ENCODE results near the gene TEX10.
"Not testable (repeated sequence)": the region's sequence is repeated elsewhere in the genome, so short reads cannot be mapped to it uniquely, and the experiment has no call there.

TEX10 gene

DNA sequence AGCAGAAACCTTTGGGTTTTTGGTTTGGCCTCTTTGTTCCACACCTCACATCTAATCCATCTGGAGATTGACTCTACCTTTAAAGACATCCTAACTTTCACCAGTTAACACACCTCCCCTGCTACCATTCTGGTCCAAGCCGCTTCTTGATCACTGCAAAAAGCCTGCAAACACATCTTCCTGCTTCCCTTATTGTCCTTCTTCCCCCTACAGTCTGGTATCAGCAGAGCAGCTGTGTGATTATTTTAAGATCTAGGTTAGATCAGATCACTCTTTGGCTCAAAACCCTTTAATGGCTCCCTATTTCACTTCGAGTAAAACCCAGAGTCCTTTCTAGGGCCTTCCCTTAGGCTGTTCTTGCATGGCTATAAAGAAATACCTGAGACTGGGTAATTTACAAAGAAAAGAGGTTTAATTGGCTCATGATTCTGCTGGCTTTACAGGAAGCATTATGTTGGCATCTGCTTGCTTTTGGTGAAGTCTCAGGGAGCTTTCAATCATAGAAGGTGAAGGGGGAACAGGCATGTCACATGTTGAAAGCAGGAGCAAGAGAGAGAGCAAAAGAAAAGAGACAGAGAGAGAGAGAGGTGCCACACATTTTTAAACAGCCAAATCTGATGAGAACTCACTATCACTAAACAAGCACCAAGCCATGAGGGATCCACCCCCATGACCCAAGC, 1.5 kb upstream of the TEX10 start:
- DNase-seq = no peak
- in situ Hi-C loops (cut with HindIII; ENCODE audit: low pct_ligation_motif_present, low pct_unique_long_range_greater_than_20kb, low sequenced_read_pairs) = no loop called here

GRCh38 chr9:100352201-100352726, 478 bp downstream of the TEX10 start:
- in situ Hi-C loops (cut with HindIII; ENCODE audit: low pct_ligation_motif_present, low pct_unique_long_range_greater_than_20kb, low sequenced_read_pairs) = no loop called here

DNA sequence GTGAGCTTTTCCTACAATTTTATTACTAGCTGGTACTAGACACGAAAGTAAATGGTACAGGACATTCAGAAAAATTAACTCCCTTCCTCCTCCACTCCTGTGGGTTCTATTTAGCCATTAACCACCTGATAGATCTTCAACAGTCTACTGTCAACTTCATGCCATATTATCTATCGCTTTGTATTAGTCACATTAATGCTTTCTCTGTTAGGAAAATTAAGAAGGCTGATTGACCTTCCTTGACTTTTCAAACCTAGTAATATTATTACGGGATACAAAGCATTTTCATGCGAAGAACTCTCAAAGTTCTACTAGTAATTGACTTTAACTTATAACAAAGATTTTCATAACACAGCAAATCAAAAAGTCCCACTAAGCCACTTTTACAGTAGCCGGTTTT, 1.2 kb downstream of the TEX10 start:
- in situ Hi-C loops (cut with HindIII; ENCODE audit: low pct_ligation_motif_present, low pct_unique_long_range_greater_than_20kb, low sequenced_read_pairs) = no loop called here
- no peak for DNase-seq

More at GRCh38 chr9:100352201-100352726, 478 bp downstream of the TEX10 start:
- DNase-seq = peak; percentile 21

GRCh38 chr9:100350188-100350587, 2.6 kb downstream of the TEX10 start:
- in situ Hi-C loops (cut with HindIII; ENCODE audit: low pct_ligation_motif_present, low pct_unique_long_range_greater_than_20kb, low sequenced_read_pairs) = no loop called here

DNA sequence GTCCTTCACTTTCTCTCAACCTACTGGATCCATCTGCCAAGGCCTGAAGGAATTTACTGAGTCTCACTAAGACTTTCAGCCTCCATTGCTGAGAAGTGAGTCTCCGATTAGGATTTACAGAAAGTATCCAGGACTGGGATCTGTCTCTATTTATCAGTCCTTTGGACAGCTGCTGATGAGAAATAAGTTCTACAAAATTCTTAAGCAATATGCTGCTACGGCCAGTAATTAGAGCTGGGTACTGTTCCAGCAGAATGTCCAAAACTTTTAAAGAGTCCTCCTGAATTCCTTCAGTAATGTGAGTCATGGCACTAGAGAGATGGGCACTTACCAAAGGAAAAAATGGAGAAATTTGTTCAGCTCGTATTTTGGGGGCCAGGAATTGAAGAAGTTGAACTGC, 5.9 kb downstream of the TEX10 start:
- DNase-seq = no peak
- in situ Hi-C loops (cut with HindIII; ENCODE audit: low pct_ligation_motif_present, low pct_unique_long_range_greater_than_20kb, low sequenced_read_pairs) = no loop called here

More at GRCh38 chr9:100350188-100350587, 2.6 kb downstream of the TEX10 start:
- peak; percentile 18 for DNase-seq

DNA sequence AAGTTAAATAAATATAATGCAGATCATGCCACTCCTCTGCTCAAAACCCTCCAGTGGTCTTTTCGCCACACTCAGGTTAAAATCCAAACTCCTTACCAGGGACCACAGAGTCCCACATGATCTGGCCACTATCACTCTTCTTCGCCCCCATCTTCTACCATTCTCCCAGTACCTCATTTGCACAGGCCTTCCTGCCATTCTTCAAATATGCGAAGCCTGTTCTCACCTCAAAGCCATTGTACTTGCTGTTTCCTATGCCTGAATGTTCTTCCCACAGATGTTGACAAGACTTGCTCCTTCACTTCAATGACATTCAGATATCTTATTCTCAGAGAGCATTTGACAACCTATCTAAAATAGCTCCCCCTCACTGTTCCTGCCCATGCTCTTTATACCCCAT, 10.9 kb downstream of the TEX10 start:
- DNase-seq = no peak
- in situ Hi-C loops (cut with HindIII; ENCODE audit: low pct_ligation_motif_present, low pct_unique_long_range_greater_than_20kb, low sequenced_read_pairs) = no loop called here

- in situ Hi-C loops (cut with HindIII; ENCODE audit: low pct_ligation_motif_present, low pct_unique_long_range_greater_than_20kb, low sequenced_read_pairs) = no loop called here
- no peak for DNase-seq
Measured at GRCh38 chr9:100340224-100340623, 12.5 kb downstream of the TEX10 start.

DNA sequence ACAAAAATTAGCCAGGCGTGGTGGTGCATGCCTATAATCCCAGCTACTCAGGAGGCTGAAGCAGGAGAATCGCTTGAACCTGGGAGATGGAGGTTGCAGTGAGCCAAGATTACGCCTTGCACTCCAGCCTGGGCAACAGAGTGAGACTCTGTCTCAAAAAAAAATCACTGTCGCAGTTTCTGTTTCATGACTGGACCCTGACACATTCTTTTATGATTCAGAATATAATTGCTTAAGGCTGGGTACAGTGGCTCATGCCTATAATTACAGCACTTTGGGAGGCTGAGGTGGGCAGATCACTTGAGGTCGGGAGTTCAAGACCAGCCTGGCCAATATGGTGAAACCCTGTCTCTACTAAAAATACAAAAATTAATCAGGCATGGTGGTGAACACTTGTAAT, 14.0 kb downstream of the TEX10 start:
- DNase-seq; in situ Hi-C loops (cut with HindIII; ENCODE audit: low pct_ligation_motif_present, low pct_unique_long_range_greater_than_20kb, low sequenced_read_pairs): not testable (repeated sequence)

DNA sequence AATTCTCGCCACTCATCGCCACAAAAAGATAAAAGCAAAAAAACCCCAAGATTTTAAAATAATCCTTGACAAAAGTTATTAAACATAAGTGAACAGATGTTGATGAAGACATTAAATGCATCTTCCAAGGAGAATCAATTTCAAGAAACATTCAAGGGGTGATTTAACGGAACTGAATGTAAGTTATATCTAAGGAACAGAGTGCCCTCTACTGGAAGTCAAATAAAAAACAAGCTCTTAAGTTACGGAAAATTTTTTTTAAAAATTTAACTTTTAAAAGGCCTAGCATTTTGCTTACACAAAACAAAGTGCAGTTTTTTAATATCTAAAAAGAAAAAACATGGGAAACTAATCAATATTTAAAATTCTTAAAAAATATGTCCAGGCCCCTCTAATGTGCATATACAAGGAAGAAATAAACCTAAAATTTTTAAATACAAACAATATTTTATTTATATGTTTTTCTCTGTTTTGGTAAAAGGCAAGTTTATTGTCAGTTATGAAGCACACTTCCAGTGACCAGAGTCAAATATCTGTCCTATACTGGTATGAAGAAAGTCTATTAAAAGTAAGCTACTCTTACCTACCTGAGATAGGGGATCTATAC, 28.0 kb downstream of the TEX10 start:
- in situ Hi-C loops (cut with HindIII; ENCODE audit: low pct_ligation_motif_present, low pct_unique_long_range_greater_than_20kb, low sequenced_read_pairs) = no loop called here

DNA sequence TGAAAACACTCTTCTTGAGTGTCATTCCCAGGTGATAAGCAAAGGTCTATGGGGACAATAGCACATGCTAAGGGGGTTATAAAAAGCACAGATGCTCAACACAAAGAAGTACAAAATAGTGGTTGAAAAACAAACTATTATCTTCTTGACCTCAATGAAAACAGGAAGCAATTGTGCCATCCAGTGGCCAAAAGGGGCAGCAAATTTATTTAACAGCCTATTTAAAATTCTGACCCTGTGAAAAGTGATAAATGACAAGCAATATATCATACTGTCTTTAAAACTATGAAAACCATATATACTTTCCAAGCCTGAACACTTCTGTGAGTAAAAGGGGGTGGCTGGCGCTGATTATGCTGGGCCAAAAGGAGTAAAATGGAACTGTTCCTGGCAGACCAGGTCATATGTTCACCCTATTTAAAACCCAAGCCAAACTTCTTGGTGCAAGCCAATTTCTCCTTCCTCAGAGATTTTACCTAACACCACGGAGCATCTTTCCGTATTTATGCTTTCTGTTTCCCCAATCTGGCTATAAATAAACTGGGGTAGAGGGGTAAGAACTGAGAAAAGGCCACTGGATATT, 29.7 kb downstream of the TEX10 start:
- in situ Hi-C loops (cut with HindIII; ENCODE audit: low pct_ligation_motif_present, low pct_unique_long_range_greater_than_20kb, low sequenced_read_pairs) = no loop called here

More for the DNA sequence above, 28.0 kb downstream of the TEX10 start:
- DNase-seq = peak; percentile 48

DNA sequence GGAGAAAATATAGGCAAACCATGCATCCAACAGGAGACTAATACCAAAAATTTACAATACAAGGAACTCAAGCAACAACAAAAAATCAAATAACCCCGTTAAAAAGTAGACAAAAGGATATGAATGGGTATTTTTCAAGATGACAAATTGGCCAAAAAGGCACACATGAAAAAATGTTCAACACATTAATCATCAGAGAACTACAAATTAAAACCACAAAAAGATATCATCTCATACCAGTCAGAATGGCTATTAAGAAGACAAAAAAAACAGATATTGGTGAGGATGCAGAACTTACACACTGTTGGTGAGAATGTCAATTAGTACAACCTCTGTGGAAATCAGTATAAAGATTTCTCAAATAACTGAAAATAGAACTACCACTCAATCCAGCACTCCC, 35.0 kb downstream of the TEX10 start:
- no peak for DNase-seq
- in situ Hi-C loops (cut with HindIII; ENCODE audit: low pct_ligation_motif_present, low pct_unique_long_range_greater_than_20kb, low sequenced_read_pairs) = no loop called here

More for the DNA sequence above, 29.7 kb downstream of the TEX10 start:
- DNase-seq = peak; percentile 51

DNA sequence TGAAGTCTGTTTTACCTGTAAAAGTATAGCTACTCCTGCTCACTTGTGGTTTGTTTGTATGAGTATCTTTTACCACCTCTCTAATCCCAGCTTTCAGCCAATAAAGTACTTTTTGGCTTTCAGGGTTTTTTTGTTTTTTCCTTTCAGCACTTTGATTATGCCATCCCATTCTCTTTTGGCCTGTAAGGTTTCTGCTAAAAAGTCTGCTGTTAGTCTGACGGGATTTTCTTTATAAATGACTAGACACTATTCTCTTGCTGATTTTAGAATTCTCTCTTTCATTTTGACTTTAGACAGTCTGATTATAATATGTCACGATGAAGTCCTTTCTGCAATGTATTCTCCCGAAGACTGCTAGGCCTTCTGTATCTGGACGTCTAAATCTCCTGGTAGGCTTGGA, 37.2 kb downstream of the TEX10 start:
- in situ Hi-C loops (cut with HindIII; ENCODE audit: low pct_ligation_motif_present, low pct_unique_long_range_greater_than_20kb, low sequenced_read_pairs) = no loop called here
- DNase-seq = no peak

- in situ Hi-C loops (cut with HindIII; ENCODE audit: low pct_ligation_motif_present, low pct_unique_long_range_greater_than_20kb, low sequenced_read_pairs) = no loop called here
- DNase-seq = peak; percentile 37
Measured at GRCh38 chr9:100309992-100310391, 42.8 kb downstream of the TEX10 start.

DNA sequence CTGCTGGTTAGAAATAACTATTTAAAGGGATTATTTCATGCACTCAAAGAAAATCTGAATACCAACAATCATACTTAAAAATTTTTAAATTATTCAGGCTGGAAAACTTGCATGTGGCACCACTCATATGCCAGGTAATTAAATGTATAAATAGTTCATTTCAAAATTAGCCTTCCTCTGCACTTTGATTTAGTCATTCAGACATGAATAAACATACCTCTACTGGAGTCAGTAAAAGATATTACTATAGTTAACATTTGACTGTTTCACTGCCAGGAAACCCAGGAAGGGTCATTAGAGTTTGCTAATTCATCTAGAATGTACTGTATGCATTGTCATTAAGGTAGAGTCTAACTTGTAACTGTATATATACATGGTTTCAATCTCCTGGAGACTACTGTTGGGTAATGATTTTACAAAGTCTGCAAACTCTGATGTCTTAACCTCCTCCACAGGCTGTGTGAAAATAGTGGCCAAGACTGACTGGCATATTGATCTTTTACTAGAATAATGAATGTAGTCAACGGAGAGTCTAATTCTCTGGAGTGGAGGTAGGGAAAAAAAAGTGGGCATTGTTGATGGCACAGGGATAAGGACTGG, 43.7 kb downstream of the TEX10 start:
- no peak for DNase-seq
- in situ Hi-C loops (cut with HindIII; ENCODE audit: low pct_ligation_motif_present, low pct_unique_long_range_greater_than_20kb, low sequenced_read_pairs) = no loop called here

GRCh38 chr9:100307080-100307479, 45.7 kb downstream of the TEX10 start:
- in situ Hi-C loops (cut with HindIII; ENCODE audit: low pct_ligation_motif_present, low pct_unique_long_range_greater_than_20kb, low sequenced_read_pairs) = no loop called here
- DNase-seq = no peak

- in situ Hi-C loops (cut with HindIII; ENCODE audit: low pct_ligation_motif_present, low pct_unique_long_range_greater_than_20kb, low sequenced_read_pairs) = no loop called here
- no peak for DNase-seq
Measured at GRCh38 chr9:100306283-100306682, 46.5 kb downstream of the TEX10 start.

DNA sequence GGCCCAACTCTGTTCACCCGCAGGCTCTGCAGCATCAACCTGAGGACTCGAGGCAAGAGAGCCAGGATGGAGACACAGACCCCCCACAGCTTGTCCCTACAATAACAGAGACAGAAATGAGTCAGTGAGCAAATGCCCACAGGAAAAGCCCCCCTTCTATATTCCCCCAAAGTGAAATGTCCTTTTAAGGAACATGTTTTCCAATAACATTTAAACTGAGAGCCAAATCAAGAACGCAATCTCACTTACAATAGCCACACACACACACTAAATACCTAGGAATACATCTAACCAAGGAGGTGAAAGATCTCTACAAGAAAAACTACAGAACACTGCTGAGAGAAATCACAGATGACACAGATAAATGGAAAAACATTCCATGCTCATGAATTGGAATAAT, 49.0 kb downstream of the TEX10 start:
- no peak for DNase-seq
- in situ Hi-C loops (cut with HindIII; ENCODE audit: low pct_ligation_motif_present, low pct_unique_long_range_greater_than_20kb, low sequenced_read_pairs) = no loop called here

GRCh38 chr9:100298378-100298777, 54.4 kb downstream of the TEX10 start:
- DNase-seq = no peak
- in situ Hi-C loops (cut with HindIII; ENCODE audit: low pct_ligation_motif_present, low pct_unique_long_range_greater_than_20kb, low sequenced_read_pairs) = no loop called here

- no peak for DNase-seq
- in situ Hi-C loops (cut with HindIII; ENCODE audit: low pct_ligation_motif_present, low pct_unique_long_range_greater_than_20kb, low sequenced_read_pairs) = no loop called here
Measured at GRCh38 chr9:100296407-100296806, 56.3 kb downstream of the TEX10 start.
